Activated B cell treated with CpG ODN at 0.5 μM for 24 hours (primary cell): ENCODE results near the gene BCL10. TPM values are rescaled to one million over a fixed set of nuclear protein-coding genes. Genes with fewer than 3 reads are reported as not detected.
A peak's percentile ranks its signal among the peaks of the same experiment; 100 is the strongest.

Experiments used
- ATAC-seq: fragments of 200-7000 bp; cut with Tn5 transposase; one replicate; pipeline ENCODE4 v1.10.0; 2021; ENCODE audit warnings: low read depth, mild to moderate bottlenecking, moderate library complexity
- CTCF ChIA-PET: fragments of 350-600 bp; sonication (Branson Sonifier 250); formaldehyde crosslinking; loops from one replicate; lab custom pipeline; 2021; ENCODE audit warnings: antibody characterized with exemption; lab: Charles Lee
- POLR2A ChIA-PET: fragments of 350-600 bp; sonication (Branson Sonifier 250); formaldehyde crosslinking; loops from one replicate; lab custom pipeline; 2021; ENCODE audit warnings: antibody characterized with exemption; lab: Charles Lee
- DNase-seq: peaks from one replicate; pipeline ENCODE4 v3.0.0; 2022
- H3K27ac Mint-ChIP-seq: one replicate; pipeline ENCODE4 v1.8.0; 2020; ENCODE audit warnings: mixed read lengths
- H3K27me3 Mint-ChIP-seq: one replicate; pipeline ENCODE4 v1.8.0; 2021; ENCODE audit warnings: mixed read lengths
- H3K36me3 Mint-ChIP-seq: one replicate; pipeline ENCODE4 v1.8.0; 2021; ENCODE audit warnings: low read depth, mixed read lengths
- H3K4me1 Mint-ChIP-seq: one replicate; pipeline ENCODE4 v1.8.0; 2021; ENCODE audit warnings: mixed read lengths
- H3K4me3 Mint-ChIP-seq: one replicate; pipeline ENCODE4 v1.8.0; 2020; ENCODE audit warnings: mild to moderate bottlenecking, mixed read lengths
- H3K9me3 Mint-ChIP-seq: one replicate; pipeline ENCODE4 v1.8.0; 2020; ENCODE audit warnings: mixed read lengths
- CTCF ChIP-seq: fragments of 200-600 bp; IDR thresholded peaks from one replicate; pipeline ENCODE4 v1.8.0; 2022; ENCODE audit warnings: antibody characterized with exemption, mild to moderate bottlenecking
- intact Hi-C: fragments of 100-400 bp; cut with micrococcal nuclease; formaldehyde crosslinking; loops from one replicate; pipeline ENCODE4 v1.15.1; 2024
- total RNA-seq: library from RNA; stranded (reverse); gene quantifications from 2 replicates; pipeline ENCODE4 v1.2.3, GENCODE V29; 2022

BCL10 gene
- total RNA-seq, result 52.5 and 53.3 TPM in 2 replicates

- POLR2A ChIA-PET, result interaction anchor here (0.6 to 4.2 kb wide), 19 partner anchors 9 to 1428 kb away, joined by 3 to 115 read pairs (median 9); partner anchors contain the start of genes C1orf52, CTBS, GNG5 and MCOLN2
- no peak for TF ChIP-seq CTCF
- H3K27me3 Mint-ChIP-seq, result no peaks in the 10 kb centered on the region
- intact Hi-C loops, result loop anchor here (1.0 to 10.0 kb wide), 16 partner anchors 17 to 1426 kb away; partner anchors contain the start of genes C1orf52, CTBS, GNG5 and MCOLN2
- H3K27ac Mint-ChIP-seq, result peak within 1 kb of the TSS; percentile 94
- peaks cover 44% of the 10 kb centered on the region for H3K36me3 Mint-ChIP-seq
- ATAC-seq (peak; percentile 94), DNase-seq (peak; percentile 98)
- peaks cover 60% of the 10 kb centered on the region for H3K4me1 Mint-ChIP-seq
- H3K9me3 Mint-ChIP-seq, result no peaks in the 10 kb centered on the region
- peak within 1 kb of the TSS; percentile 91 for H3K4me3 Mint-ChIP-seq
- CTCF ChIA-PET, result interaction anchor here (0.6 to 6.0 kb wide), 7 partner anchors 17 to 1233 kb away, joined by 3 to 48 read pairs (median 4); partner anchors contain the start of gene C1orf52
Measured at GRCh38 chr1:85276215-85276977, at the start of gene BCL10. TSS of gene BCL10 (minus strand) at chr1:85276632. CDS start at chr1:85276352, 280 bp downstream.

GRCh38 chr1:85325920-85326319 lies 49.5 kb upstream of the BCL10 start:
- intact Hi-C loops, result no loop called here
- no peaks in the 10 kb centered on the region for H3K27me3 Mint-ChIP-seq

GRCh38 chr1:85323770-85324169 lies 47.3 kb upstream of the BCL10 start:
- no peak for TF ChIP-seq CTCF
- intact Hi-C loops, result no loop called here
- ChIA-PET CTCF (no interaction called here), POLR2A (no interaction called here)
- ATAC-seq (no peak), DNase-seq (no peak)
- no peak overlapping the region for H3K4me3 Mint-ChIP-seq
- H3K9me3 Mint-ChIP-seq, result no peaks in the 10 kb centered on the region
- H3K27ac Mint-ChIP-seq, result no peak overlapping the region
- H3K27me3 Mint-ChIP-seq, result no peaks in the 10 kb centered on the region
- no peaks in the 10 kb centered on the region for H3K4me1 Mint-ChIP-seq
- no peaks in the 10 kb centered on the region for H3K36me3 Mint-ChIP-seq

More at GRCh38 chr1:85325920-85326319, 49.5 kb upstream of the BCL10 start:
- no peak for ATAC-seq
- H3K27ac Mint-ChIP-seq, result no peak overlapping the region
- no peaks in the 10 kb centered on the region for H3K9me3 Mint-ChIP-seq
- ChIA-PET CTCF (no interaction called here), POLR2A (no interaction called here)
- no peak overlapping the region for H3K4me3 Mint-ChIP-seq
- no peak for TF ChIP-seq CTCF
- H3K36me3 Mint-ChIP-seq, result no peaks in the 10 kb centered on the region
- DNase-seq, result no peak
- peaks cover 14% of the 10 kb centered on the region for H3K4me1 Mint-ChIP-seq

- intact Hi-C loops, result no loop called here
- CTCF ChIA-PET, result no interaction called here
- H3K27ac Mint-ChIP-seq, result no peak overlapping the region
- H3K27me3 Mint-ChIP-seq, result no peaks in the 10 kb centered on the region
- POLR2A ChIA-PET, result no interaction called here
- H3K36me3 Mint-ChIP-seq, result no peaks in the 10 kb centered on the region
- no peaks in the 10 kb centered on the region for H3K9me3 Mint-ChIP-seq
- H3K4me1 Mint-ChIP-seq, result no peaks in the 10 kb centered on the region
- no peak for DNase-seq
- no peak for ATAC-seq
- no peak for TF ChIP-seq CTCF
- no peak overlapping the region for H3K4me3 Mint-ChIP-seq
Measured at GRCh38 chr1:85322655-85323054, 46.2 kb upstream of the BCL10 start.

GRCh38 chr1:85321237-85321964 lies 45.0 kb upstream of the BCL10 start:
- ChIA-PET POLR2A (no interaction called here), CTCF (no interaction called here)
- Mint-ChIP-seq H3K9me3 (no peaks in the 10 kb centered on the region), H3K36me3 (no peaks in the 10 kb centered on the region), H3K4me1 (no peaks in the 10 kb centered on the region), H3K27me3 (no peaks in the 10 kb centered on the region), H3K4me3 (no peak overlapping the region), H3K27ac (no peak overlapping the region)
- ATAC-seq (no peak), DNase-seq (no peak)
- intact Hi-C loops, result no loop called here
- no peak for TF ChIP-seq CTCF
